ENCODE data around the gene NR0B2.
A peak's percentile ranks its signal among the peaks of the same experiment; 100 is the strongest.

Gene NR0B2

DNA sequence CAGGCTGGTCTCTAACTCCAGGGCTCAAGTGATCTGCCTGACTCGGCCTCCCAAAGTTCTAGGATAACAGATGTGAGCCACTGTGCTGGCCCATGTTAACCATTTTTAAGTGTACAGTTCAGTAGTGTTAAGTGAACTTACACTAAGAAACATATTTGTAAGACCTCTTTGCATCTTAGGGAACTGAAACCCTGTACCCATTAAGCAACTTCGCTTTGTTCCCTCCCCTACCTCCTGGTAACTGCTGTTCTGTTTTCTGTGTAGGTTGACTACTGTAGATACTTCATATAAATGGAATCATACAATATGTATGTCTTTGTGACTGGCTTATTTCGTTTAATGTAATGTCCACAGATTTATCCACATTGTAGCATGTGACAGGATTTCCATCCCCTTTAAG is 18.8 kb upstream of the NR0B2 start:
- DNase-seq, result no peak

- no peak for DNase-seq
These were observed 9.9 kb upstream of the NR0B2 start for GRCh38 chr1:26923711-26924110.

DNA sequence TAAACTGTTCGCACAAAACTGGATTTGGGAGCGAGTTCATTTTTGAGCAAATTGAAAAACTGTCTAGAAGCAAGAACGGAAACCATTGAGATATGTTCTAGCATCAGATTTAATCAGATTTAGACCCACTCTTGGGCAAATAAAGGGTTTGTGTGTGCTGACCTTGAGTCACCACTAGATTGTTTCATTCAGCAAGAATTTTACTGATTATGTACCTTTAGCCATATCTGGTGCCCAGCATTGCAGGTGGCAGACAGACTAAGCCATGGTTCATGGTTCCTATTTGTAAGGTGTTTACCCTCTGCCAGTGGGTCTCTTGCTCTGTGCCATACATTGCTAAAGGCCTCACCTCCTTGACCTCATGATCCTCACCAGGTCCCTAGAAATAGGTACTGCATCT is 9.1 kb upstream of the NR0B2 start:
- DNase-seq, result no peak

DNA sequence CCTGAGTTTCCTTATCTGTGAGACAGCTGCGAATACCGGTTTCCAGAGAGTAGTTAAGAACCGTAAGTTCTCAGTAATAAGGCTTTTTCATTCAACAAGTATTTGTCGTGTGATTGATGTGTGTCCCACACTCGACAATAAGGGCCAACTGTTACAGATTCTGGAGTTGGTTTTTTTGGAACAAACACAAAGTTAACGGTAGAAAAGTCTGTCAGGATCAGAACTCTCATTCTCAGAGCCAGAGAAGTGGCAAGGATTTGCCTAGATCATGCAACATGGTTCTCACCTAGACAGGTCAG is 8.6 kb upstream of the NR0B2 start:
- DNase-seq, result no peak

DNA sequence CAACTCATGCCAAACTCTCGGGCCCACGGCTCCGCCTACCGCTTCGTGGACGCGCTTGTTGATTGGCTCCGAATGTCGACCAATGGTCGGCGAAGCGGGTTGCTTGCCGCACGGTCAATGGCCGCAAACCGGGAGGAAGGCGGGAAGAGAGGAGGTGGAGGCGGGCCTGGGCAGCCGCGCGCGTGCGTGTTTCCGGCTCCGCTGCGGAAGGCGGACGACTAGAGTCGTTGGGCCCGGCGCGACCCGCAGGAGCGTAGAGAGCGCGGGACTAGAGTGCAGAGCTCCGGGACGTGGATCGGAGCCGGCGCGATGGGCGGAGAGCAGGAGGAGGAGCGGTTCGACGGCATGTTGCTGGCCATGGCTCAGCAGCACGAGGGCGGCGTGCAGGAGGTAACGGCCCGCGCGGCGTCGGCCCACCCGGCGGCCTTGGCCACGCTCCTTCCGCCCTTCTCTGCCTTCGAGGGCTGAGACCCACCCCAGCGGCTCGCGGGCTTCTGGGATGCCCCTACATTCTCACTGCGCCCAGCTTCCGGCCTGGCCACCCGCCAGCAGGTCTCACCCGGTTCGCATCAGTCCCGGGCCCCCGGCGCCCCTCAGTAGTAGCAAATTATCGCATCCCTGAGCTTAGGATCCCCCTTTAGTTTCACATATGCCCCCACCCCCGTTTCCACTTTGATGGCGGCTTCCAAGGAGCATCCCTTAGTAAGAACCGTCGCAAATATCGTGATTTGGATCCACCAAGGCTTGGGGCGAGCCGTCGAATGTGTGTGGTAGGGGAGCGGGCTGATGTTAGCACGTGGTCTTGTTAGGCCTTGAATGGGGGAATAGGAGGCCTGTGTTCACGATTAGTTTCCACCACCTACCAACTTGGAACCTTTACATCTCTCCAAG is 8.0 kb upstream of the NR0B2 start, which contains the start of gene NUDC:
Gene NUDC (plus strand): TSS at position 204 of the 891 bp plus-strand sequence. CDS start 106 bp downstream, at position 310.
- DNase-seq, result peak; percentile 98

- no peak for DNase-seq
These were observed 7.4 kb upstream of the NR0B2 start for GRCh38 chr1:26921126-26921539.

DNA sequence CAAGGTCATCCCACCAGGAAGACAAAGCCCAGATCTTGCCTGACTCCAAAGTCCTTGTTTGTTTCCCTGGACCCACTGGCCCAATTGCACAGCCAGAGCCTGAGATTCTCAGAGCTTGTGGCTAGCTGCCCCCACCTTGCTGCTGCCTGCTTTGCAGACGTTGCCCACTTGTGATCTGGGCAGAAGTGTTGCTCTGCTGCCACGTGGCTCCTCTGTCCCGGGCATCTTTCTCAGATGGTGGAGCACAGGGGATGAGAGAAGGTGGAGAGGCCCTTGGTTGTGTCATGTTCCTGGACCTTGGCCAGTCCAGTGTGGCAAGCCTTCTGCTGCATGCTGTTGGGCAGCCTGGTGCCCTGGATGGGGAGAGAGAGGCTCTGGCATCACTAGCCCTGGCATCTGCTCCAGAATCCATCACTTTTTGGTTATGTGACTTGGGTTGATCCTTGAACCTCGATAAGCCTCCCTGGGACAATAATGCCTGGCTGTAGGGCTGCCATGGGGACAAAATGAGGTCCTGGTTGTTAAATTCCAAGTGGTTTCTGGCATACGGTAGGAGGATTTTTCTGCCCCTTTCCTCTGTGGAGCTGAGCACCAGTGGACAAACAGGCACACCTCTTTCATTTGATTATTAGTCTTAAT is 1.5 kb upstream of the NR0B2 start:
- no peak for DNase-seq

DNA sequence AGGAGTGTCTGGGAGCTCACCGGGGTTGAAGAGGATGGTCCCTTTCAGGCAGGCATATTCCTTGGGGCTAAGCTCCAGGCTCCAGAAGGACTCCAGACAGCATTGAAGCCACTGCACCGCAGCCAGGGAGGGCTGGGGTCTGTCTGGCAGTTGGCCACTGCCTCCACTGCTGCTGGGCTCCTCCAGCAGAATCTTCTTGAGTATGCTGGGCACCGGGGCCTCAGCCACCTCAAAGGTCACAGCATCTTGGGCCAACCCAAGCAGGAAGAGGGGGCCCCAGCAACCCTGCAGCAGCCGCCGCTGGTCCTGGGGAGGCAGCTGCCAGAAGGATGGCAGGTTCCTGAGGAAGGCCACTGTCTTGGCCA is 404 bp downstream of the NR0B2 start:
- DNase-seq, result no peak

GRCh38 chr1:26912147-26912490 is 1.7 kb downstream of the NR0B2 start:
- DNase-seq, result no peak

- DNase-seq, result no peak
These were observed 2.2 kb downstream of the NR0B2 start for GRCh38 chr1:26911399-26912146.

GRCh38 chr1:26910343-26911160 is 3.2 kb downstream of the NR0B2 start:
- no peak for DNase-seq

- DNase-seq, result no peak
These were observed 3.8 kb downstream of the NR0B2 start for GRCh38 chr1:26909951-26910342.

- DNase-seq, result no peak
These were observed 6.5 kb downstream of the NR0B2 start for GRCh38 chr1:26907071-26907917.

GRCh38 chr1:26900815-26901511 is 12.8 kb downstream of the NR0B2 start:
- peak; percentile 59 for DNase-seq

- peak; percentile 93 for DNase-seq
These were observed 13.6 kb downstream of the NR0B2 start, which contains the start of gene GPATCH3 for GRCh38 chr1:26900001-26900814. GPATCH3 (minus strand) TSS chr1:26900467; CDS start chr1:26900442, 25 bp downstream.

DNA sequence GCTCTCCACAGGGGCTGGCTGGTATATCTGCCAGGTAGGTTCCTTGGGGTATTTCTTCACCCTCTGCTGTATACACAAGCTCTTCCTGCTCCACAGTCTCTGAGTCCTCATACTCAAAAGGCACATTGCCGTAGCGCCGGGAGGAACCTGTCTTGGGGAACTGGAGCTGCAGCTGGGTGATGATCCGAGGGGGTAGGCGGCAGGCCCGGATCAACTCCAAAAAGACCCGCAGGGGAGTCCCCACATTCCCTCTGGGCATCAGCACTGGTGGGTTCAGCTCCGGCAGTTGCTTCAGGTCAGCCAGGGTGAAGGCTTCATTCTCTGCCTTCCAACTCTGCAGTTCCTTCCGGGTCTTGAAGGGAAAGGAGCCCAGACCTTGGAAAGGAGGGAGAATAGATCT is 16.4 kb downstream of the NR0B2 start:
- no peak for DNase-seq

DNA sequence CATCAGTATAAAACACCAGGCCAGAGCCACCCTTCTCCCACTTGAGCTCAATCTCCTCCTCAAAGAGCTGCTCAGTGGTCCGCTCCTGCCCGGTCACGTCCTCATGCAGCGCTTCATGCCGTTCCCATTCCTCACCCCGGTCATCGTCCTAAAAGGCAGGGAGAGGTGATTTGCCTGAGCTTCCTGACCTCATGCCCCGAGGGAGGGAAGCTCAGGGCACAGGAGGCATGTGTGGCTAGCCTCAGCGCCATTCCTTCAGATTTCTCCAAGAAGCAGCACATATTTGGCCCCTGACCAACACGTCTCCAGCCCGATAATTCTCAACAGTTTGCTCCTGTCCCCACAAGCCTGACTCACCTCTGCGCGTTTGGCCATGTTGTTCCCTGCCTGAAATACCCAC is 19.5 kb downstream of the NR0B2 start:
- DNase-seq, result no peak

- no peak for DNase-seq
These were observed 23.3 kb downstream of the NR0B2 start for GRCh38 chr1:26890467-26890796.

DNA sequence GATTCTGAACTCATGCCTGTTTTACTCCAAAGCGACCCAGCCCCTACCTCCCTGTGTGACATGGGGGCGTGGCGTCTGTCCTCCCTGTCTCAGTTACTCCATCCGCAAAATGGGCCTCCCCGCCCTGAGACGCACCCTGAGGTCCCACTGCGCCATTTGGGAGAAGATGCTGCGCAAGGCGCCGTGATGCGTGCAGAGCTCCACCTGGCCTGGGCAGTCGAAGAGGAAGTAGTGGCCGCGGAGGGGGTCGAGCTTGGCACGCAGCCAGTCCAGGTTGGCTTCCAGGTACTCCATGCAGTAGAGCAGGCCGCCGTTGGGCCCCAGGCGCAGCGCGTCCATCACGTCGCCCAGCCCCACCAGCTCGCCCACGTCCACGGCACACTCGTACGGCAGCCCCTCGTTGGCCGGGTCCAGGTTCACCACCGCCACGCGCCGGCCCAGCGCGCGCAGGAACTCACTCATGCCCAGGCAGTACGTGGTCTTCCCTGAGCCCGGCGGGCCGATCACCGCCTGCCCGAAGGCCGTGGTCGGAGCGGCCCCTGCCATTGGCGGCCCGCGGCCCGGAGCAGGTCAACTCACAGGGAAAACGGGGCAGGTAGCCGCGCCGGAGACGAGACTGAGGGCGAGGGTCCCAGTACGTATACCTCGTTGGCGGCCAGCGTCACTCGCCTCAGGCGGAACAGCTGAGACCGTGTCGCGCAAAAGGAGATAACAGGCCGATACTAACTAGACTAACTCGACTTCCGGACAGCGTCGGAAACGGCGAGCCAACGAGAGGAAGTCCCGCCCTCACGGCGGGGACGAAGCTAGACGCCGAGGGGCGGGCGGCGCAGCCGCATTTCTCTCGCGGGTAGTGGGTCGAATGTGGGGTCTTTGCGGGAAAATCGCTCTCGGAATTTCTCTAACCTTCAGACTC is 24.0 kb downstream of the NR0B2 start, which contains the start of gene GPN2:
Gene GPN2 (minus strand): TSS at position 733 of the 916 bp plus-strand sequence. CDS start 187 bp downstream, at position 546.
- DNase-seq, result peak; percentile 90
